ENCODE results near the gene UBE2B.

GRCh38 chr5:134432677-134433359 lies 61.4 kb downstream of the UBE2B start:
- TF ChIP-seq POLR2AphosphoS5 (IDR thresholded peaks at IDR 0.05; ENCODE audit: low read depth, low read length) (no peak), FOSL1 (IDR thresholded peaks at IDR 0.05; ENCODE audit: low read depth) (no peak), CTCF (IDR thresholded peaks at IDR 0.05 in 2 of 3, conservative IDR thresholded peaks at IDR 0.05 in 1 of 3; ENCODE audit: borderline replicate concordance in 1 of 3, insufficient read depth in 1 of 3, low read depth in 2 of 3, low read length in 2 of 3) (no peak), JUND (IDR thresholded peaks at IDR 0.05) (no peak), POLR2A (IDR thresholded peaks at IDR 0.05; ENCODE audit: borderline replicate concordance, extremely low read depth, insufficient read depth, insufficient read length) (no peak), MAX (IDR thresholded peaks at IDR 0.05) (no peak), REST (IDR thresholded peaks at IDR 0.05; ENCODE audit: low read depth) (no peak), ATF3 (IDR thresholded peaks at IDR 0.05) (no peak)
